Neural cell (in vitro differentiated cells): ENCODE data around the gene SDK2.

ENCODE experiments used
- EP300 ChIP-seq: fragments of 450-650 bp; conservative IDR thresholded peaks from 2 replicates; pipeline ENCODE4 v1.6.1; 2014; ENCODE audit warnings: antibody characterized with exemption, mild to moderate bottlenecking, moderate library complexity; ENCODE audit not compliant: poor library complexity, severe bottlenecking
- EZH2 ChIP-seq: fragments of 200-600, 300-800 bp; shearing (Covaris generic), sonication (generic); IDR thresholded peaks from 2 replicates; pipeline ENCODE4 v1.6.1; 2014; ENCODE audit warnings: antibody characterized with exemption, low read length, borderline replicate concordance, mild to moderate bottlenecking; ENCODE audit not compliant: insufficient read depth, poor library complexity, severe bottlenecking
- MXI1 ChIP-seq: fragments of 450-650 bp; conservative IDR thresholded peaks from 2 replicates; pipeline ENCODE4 v1.6.1; 2014; ENCODE audit warnings: antibody characterized with exemption, mild to moderate bottlenecking; ENCODE audit not compliant: poor library complexity, severe bottlenecking
- POLR2AphosphoS5 ChIP-seq: IDR thresholded peaks from 2 replicates; pipeline ENCODE4 v1.6.1; 2012
- RAD21 ChIP-seq: fragments of 450-650 bp; conservative IDR thresholded peaks from 2 replicates; pipeline ENCODE4 v1.6.1; 2014; ENCODE audit warnings: antibody characterized with exemption, mild to moderate bottlenecking, moderate library complexity
- TF ChIP-seq, protein P1 (sequence below): fragments of 450-650 bp; IDR thresholded peaks from 2 replicates; pipeline ENCODE4 v1.5.1; 2014; ENCODE audit warnings: antibody characterized with exemption, mild to moderate bottlenecking, moderate library complexity; ENCODE audit not compliant: poor library complexity, severe bottlenecking
- TF ChIP-seq, protein P2 (sequence below): IDR thresholded peaks from 2 replicates; pipeline ENCODE4 v1.6.1; 2012; ENCODE audit warnings: borderline replicate concordance

DNA sequence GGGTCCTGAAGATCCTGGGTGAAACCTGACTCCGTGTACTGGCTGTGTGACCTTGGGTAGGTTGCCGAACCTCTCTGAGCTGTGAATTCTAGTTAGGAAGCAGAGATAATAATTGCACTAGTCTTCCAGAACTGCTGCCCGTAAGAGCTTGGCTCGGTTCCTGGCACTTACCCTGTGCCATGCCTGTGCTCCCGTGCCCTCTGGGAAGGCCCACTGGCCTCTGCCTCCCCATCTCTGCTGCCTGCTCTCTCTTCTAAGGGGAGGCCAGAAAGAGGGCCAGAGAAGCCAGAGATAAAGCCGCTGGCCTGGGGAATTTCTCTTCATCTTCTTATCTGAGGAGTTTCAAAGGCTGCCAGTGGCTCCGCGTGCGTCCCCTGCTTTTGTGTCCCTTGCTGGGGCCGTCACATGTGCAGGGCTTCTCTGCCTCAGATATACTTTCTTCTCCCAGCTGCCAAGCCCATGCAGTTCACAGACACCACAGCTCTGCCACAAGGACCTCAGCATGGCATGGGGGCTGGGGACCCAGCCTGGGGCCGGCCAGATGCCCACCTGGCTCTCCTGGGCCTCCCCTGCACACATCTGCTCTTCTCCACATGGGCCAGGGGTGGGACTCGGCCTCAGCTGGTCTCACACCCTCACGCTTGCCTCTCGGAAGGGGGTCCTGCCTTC, 145.2 kb downstream of the SDK2 start:
- no peak for TF ChIP-seq POLR2AphosphoS5
- TF ChIP-seq, protein P1, sequence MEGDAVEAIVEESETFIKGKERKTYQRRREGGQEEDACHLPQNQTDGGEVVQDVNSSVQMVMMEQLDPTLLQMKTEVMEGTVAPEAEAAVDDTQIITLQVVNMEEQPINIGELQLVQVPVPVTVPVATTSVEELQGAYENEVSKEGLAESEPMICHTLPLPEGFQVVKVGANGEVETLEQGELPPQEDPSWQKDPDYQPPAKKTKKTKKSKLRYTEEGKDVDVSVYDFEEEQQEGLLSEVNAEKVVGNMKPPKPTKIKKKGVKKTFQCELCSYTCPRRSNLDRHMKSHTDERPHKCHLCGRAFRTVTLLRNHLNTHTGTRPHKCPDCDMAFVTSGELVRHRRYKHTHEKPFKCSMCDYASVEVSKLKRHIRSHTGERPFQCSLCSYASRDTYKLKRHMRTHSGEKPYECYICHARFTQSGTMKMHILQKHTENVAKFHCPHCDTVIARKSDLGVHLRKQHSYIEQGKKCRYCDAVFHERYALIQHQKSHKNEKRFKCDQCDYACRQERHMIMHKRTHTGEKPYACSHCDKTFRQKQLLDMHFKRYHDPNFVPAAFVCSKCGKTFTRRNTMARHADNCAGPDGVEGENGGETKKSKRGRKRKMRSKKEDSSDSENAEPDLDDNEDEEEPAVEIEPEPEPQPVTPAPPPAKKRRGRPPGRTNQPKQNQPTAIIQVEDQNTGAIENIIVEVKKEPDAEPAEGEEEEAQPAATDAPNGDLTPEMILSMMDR: no peak
- TF ChIP-seq EP300: no peak
- TF ChIP-seq EZH2: no peak
- TF ChIP-seq, protein P2, sequence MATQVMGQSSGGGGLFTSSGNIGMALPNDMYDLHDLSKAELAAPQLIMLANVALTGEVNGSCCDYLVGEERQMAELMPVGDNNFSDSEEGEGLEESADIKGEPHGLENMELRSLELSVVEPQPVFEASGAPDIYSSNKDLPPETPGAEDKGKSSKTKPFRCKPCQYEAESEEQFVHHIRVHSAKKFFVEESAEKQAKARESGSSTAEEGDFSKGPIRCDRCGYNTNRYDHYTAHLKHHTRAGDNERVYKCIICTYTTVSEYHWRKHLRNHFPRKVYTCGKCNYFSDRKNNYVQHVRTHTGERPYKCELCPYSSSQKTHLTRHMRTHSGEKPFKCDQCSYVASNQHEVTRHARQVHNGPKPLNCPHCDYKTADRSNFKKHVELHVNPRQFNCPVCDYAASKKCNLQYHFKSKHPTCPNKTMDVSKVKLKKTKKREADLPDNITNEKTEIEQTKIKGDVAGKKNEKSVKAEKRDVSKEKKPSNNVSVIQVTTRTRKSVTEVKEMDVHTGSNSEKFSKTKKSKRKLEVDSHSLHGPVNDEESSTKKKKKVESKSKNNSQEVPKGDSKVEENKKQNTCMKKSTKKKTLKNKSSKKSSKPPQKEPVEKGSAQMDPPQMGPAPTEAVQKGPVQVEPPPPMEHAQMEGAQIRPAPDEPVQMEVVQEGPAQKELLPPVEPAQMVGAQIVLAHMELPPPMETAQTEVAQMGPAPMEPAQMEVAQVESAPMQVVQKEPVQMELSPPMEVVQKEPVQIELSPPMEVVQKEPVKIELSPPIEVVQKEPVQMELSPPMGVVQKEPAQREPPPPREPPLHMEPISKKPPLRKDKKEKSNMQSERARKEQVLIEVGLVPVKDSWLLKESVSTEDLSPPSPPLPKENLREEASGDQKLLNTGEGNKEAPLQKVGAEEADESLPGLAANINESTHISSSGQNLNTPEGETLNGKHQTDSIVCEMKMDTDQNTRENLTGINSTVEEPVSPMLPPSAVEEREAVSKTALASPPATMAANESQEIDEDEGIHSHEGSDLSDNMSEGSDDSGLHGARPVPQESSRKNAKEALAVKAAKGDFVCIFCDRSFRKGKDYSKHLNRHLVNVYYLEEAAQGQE: no peak
- TF ChIP-seq RAD21: no peak
- TF ChIP-seq MXI1: no peak
